Skeletal muscle tissue (tissue), 4 donors: Measurements from ENCODE around the gene CCDC9B. TPM values are rescaled to one million over a fixed set of nuclear protein-coding genes. Genes with fewer than 3 reads are reported as not detected.

ENCODE experiments used
- H3K27ac ChIP-seq: one replicate; pipeline ENCODE4 v1.7.0; 2013; ENCODE audit warnings: mild to moderate bottlenecking, low read depth, low read length, inconsistent platforms
- H3K27me3 ChIP-seq, 3 donors: one replicate each; pipeline ENCODE4 v1.7.0; 2013; ENCODE audit warnings: low read length in 3 of 3; ENCODE audit not compliant: control insufficient read depth in 3 of 3, insufficient read depth in 3 of 3
- H3K36me3 ChIP-seq, 3 donors: one replicate each; pipeline ENCODE4 v1.7.0; 2013; ENCODE audit warnings: low read length in 3 of 3; ENCODE audit not compliant: control insufficient read depth in 3 of 3, insufficient read depth in 3 of 3
- H3K4me1 ChIP-seq, 3 donors: one replicate each; pipeline ENCODE4 v1.7.0; 2013; ENCODE audit warnings: low read length in 3 of 3, mild to moderate bottlenecking in 3 of 3; ENCODE audit not compliant: control insufficient read depth in 3 of 3, insufficient read depth in 3 of 3
- H3K4me3 ChIP-seq, 3 donors: one replicate each; pipeline ENCODE4 v1.7.0; 2013; ENCODE audit warnings: low read length in 3 of 3
- H3K9ac ChIP-seq, 3 donors: one replicate each; pipeline ENCODE4 v1.7.0; 2013; ENCODE audit warnings: low read length in 3 of 3, mild to moderate bottlenecking in 3 of 3, moderate library complexity in 2 of 3, low read depth in 1 of 3
- H3K9me3 ChIP-seq, 3 donors: one replicate each; pipeline ENCODE4 v1.7.0; 2013; ENCODE audit warnings: low read length in 3 of 3; ENCODE audit not compliant: control insufficient read depth in 3 of 3
- total RNA-seq: library from RNA; depleted of rRNA; stranded (reverse); fragments of >200 nt; gene quantifications from one replicate; pipeline ENCODE4 v1.2.3, GENCODE V29; 2014
- donor health status: Osteomylitis.

CCDC9B gene
- total RNA-seq, 1 donor from 2014 or later = 2.1 TPM

GRCh38 chr15:40379374-40379773 is 38.6 kb upstream of the CCDC9B start:
- no peaks in the 10 kb centered on the region for H3K27me3 ChIP-seq
- H3K27ac ChIP-seq = peak overlapping the region; percentile 26
- H3K9me3 ChIP-seq = no peaks in the 10 kb centered on the region
- no peak overlapping the region for H3K4me3 ChIP-seq
- no peaks in the 10 kb centered on the region for H3K36me3 ChIP-seq
- H3K9ac ChIP-seq = no peak overlapping the region
- H3K4me1 ChIP-seq = peaks cover 16 to 24% (median 16%) of the 10 kb centered on the region in 3 donors

GRCh38 chr15:40377606-40378005 is 36.9 kb upstream of the CCDC9B start:
- no peaks in the 10 kb centered on the region for H3K27me3 ChIP-seq
- no peaks in the 10 kb centered on the region for H3K9me3 ChIP-seq
- H3K36me3 ChIP-seq = no peaks in the 10 kb centered on the region
- H3K9ac ChIP-seq = no peak overlapping the region
- peaks cover 7 to 14% (median 10%) of the 10 kb centered on the region in 3 donors for H3K4me1 ChIP-seq
- no peak overlapping the region for H3K27ac ChIP-seq
- no peak overlapping the region for H3K4me3 ChIP-seq

- H3K4me1 ChIP-seq = peaks cover 3 to 5% (median 4%) of the 10 kb centered on the region in 3 donors
- H3K27me3 ChIP-seq = no peaks in the 10 kb centered on the region
- H3K9me3 ChIP-seq = no peaks in the 10 kb centered on the region
- H3K9ac ChIP-seq = no peak overlapping the region
- no peaks in the 10 kb centered on the region for H3K36me3 ChIP-seq
- no peak overlapping the region for H3K27ac ChIP-seq
- no peak overlapping the region for H3K4me3 ChIP-seq
These were observed 32.2 kb upstream of the CCDC9B start for GRCh38 chr15:40372981-40373380.

DNA sequence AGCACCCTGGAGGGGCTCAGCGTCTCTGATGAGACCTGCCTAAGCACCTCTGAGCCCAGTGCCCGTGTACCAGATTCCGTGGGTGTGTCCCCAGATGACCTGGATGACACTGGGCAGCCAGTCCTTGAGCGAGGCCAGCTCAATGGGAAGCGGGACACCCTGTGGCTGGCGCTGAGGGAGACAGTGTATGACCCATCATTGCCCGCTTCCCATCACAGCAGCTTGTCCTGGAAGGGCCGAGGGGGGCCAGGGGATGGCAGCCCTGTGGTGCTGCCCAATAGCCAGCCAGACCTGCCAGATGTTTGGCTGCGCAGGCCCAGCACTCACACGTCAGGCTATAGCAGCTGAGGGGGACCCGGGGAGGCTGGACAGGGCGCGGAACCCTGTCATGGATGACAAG is 29.2 kb upstream of the CCDC9B start:
- Histone ChIP-seq H3K9me3 (no peaks in the 10 kb centered on the region), H3K36me3 (no peaks in the 10 kb centered on the region), H3K4me1 (peaks cover 19 to 32% (median 31%) of the 10 kb centered on the region in 3 donors), H3K9ac (no peak overlapping the region), H3K27me3 (no peaks in the 10 kb centered on the region), H3K27ac (no peak overlapping the region), H3K4me3 (no peak overlapping the region)

DNA sequence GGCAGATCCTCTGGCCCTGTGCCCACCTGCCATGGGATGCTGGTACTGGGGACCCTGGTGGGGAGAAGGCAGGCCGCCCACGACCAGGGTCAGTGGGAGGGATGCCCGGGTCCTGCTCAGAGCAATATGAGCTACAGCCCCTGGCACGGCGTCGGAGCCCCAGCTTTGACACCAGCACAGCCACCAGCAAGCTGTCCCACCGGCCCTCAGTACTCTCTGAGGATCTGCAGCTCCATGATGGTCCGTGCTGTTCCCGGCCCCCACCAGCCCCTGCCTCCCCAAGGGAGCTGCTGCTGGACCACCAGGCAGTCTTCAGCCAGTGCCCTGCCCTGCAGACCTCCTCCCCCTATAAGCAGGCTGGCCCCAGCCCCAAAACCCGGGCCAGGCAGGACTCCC is 28.7 kb upstream of the CCDC9B start:
- Histone ChIP-seq H3K27me3 (no peaks in the 10 kb centered on the region), H3K4me1 (peaks cover 19 to 33% (median 32%) of the 10 kb centered on the region in 3 donors)

DNA sequence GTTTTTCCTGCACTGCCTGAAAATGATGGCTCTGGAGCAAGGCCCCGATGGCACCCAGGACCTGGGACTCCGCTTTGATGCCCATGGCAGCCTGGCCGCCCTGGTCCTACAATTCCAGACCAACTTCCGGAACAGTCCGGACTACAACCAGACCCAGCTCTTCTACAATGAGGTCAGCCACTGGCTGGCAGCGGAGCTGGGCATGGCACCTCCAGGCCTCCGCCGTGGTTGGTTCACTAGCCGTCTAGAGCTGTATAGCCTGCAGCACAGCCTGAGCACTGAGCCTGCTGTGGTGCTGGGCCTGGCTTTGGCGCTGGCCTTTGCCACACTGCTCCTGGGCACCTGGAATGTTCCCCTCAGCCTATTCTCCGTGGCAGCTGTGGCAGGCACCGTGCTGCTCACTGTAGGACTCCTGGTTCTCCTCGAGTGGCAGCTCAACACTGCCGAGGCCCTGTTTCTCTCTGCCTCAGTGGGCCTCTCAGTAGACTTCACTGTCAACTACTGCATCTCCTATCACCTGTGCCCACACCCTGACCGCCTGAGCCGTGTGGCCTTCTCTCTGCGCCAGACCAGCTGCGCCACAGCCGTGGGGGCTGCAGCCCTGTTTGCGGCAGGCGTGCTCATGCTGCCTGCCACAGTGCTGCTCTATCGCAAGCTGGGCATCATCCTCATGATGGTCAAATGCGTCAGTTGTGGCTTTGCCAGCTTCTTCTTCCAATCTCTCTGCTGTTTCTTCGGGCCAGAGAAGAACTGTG is 28.2 kb upstream of the CCDC9B start:
- H3K9me3 ChIP-seq = no peaks in the 10 kb centered on the region
- H3K4me3 ChIP-seq = peak overlapping the region in 1 of 3 donors; percentile 58
- H3K4me1 ChIP-seq = peaks cover 19 to 33% (median 32%) of the 10 kb centered on the region in 3 donors
- H3K27me3 ChIP-seq = no peaks in the 10 kb centered on the region
- no peaks in the 10 kb centered on the region for H3K36me3 ChIP-seq
- H3K27ac ChIP-seq = no peak overlapping the region
- H3K9ac ChIP-seq = no peak overlapping the region

More for the DNA sequence above, 28.7 kb upstream of the CCDC9B start:
- H3K9ac ChIP-seq = no peak overlapping the region
- no peaks in the 10 kb centered on the region for H3K36me3 ChIP-seq
- no peaks in the 10 kb centered on the region for H3K9me3 ChIP-seq
- no peak overlapping the region for H3K27ac ChIP-seq
- no peak overlapping the region for H3K4me3 ChIP-seq

- no peaks in the 10 kb centered on the region for H3K9me3 ChIP-seq
- H3K4me1 ChIP-seq = peaks cover 19 to 33% (median 32%) of the 10 kb centered on the region in 3 donors
- peak overlapping the region in 2 of 3 donors; percentile 12 to 68 for H3K9ac ChIP-seq
- peak overlapping the region; percentile 10 to 67 (median 52) for H3K4me3 ChIP-seq
- peak overlapping the region; percentile 45 for H3K27ac ChIP-seq
- no peaks in the 10 kb centered on the region for H3K27me3 ChIP-seq
- no peaks in the 10 kb centered on the region for H3K36me3 ChIP-seq
These were observed 27.2 kb upstream of the CCDC9B start for GRCh38 chr15:40367686-40368611.

DNA sequence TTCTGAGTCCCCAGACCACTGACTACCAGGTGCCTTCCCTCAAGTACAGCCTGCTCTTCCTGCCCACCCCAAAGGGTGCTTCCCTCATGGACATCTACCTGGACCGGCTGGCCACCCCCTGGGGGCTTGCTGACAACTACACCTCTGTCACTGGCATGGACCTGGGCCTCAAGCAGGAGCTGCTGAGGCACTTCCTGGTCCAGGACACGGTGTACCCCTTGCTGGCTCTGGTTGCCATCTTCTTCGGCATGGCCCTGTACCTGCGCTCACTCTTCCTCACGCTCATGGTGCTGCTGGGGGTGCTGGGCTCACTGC is 26.6 kb upstream of the CCDC9B start:
- H3K9ac ChIP-seq = peak overlapping the region in 2 of 3 donors; percentile 27 to 68
- no peaks in the 10 kb centered on the region for H3K27me3 ChIP-seq
- H3K9me3 ChIP-seq = no peaks in the 10 kb centered on the region
- no peaks in the 10 kb centered on the region for H3K36me3 ChIP-seq
- peak overlapping the region; percentile 45 for H3K27ac ChIP-seq
- H3K4me1 ChIP-seq = peaks cover 19 to 33% (median 32%) of the 10 kb centered on the region in 3 donors
- peak overlapping the region; percentile 10 to 67 (median 52) for H3K4me3 ChIP-seq

- Histone ChIP-seq H3K9me3 (no peaks in the 10 kb centered on the region), H3K36me3 (no peaks in the 10 kb centered on the region), H3K4me3 (peak overlapping the region in 2 of 3 donors; percentile 6 to 52), H3K4me1 (peaks cover 19 to 33% (median 32%) of the 10 kb centered on the region in 3 donors), H3K27me3 (no peaks in the 10 kb centered on the region), H3K27ac (peak overlapping the region; percentile 45), H3K9ac (peak overlapping the region in 1 of 3 donors; percentile 68)
These were observed 26.0 kb upstream of the CCDC9B start for GRCh38 chr15:40366457-40367370.
